Measurements from ENCODE around the gene KCNJ6.
"Not testable (repeated sequence)": the region's sequence is repeated elsewhere in the genome, so short reads cannot be mapped to it uniquely, and the experiment has no call there.

KCNJ6 gene

GRCh38 chr21:37592496-37592895, 323.8 kb downstream of the KCNJ6 start:
- DNase-seq = no peak

GRCh38 chr21:37591994-37592393, 324.3 kb downstream of the KCNJ6 start:
- DNase-seq = not testable (repeated sequence)

- DNase-seq = not testable (repeated sequence)
Observed at GRCh38 chr21:37590836-37591235, 325.4 kb downstream of the KCNJ6 start.

GRCh38 chr21:37588644-37589043, 327.6 kb downstream of the KCNJ6 start:
- DNase-seq = not testable (repeated sequence)

GRCh38 chr21:37587635-37588177, 328.6 kb downstream of the KCNJ6 start:
- DNase-seq = no peak

GRCh38 chr21:37587203-37587602, 329.1 kb downstream of the KCNJ6 start:
- no peak for DNase-seq

GRCh38 chr21:37582590-37582989, 333.7 kb downstream of the KCNJ6 start:
- DNase-seq = peak; percentile 38 to 68

GRCh38 chr21:37580666-37581065, 335.6 kb downstream of the KCNJ6 start:
- no peak for DNase-seq

- DNase-seq = no peak
Observed at GRCh38 chr21:37579356-37579755, 336.9 kb downstream of the KCNJ6 start.

GRCh38 chr21:37578471-37579126, 337.7 kb downstream of the KCNJ6 start:
- no peak for DNase-seq

- not testable (repeated sequence) for DNase-seq
Observed at GRCh38 chr21:37576929-37577328, 339.3 kb downstream of the KCNJ6 start.

GRCh38 chr21:37575580-37575979, 340.7 kb downstream of the KCNJ6 start:
- peak; percentile 13 to 79 for DNase-seq

GRCh38 chr21:37574751-37575150, 341.5 kb downstream of the KCNJ6 start:
- DNase-seq = no peak

GRCh38 chr21:37574316-37574715, 341.9 kb downstream of the KCNJ6 start:
- DNase-seq = no peak

GRCh38 chr21:37571442-37571841, 344.8 kb downstream of the KCNJ6 start:
- DNase-seq = no peak

GRCh38 chr21:37568916-37569315, 347.3 kb downstream of the KCNJ6 start:
- DNase-seq = no peak

- no peak for DNase-seq
Observed at GRCh38 chr21:37568415-37568814, 347.8 kb downstream of the KCNJ6 start.

- DNase-seq = no peak
Observed at GRCh38 chr21:37566790-37567615, 349.3 kb downstream of the KCNJ6 start.

- DNase-seq = no peak
Observed at GRCh38 chr21:37565530-37566223, 350.6 kb downstream of the KCNJ6 start.

GRCh38 chr21:37564924-37565529, 351.2 kb downstream of the KCNJ6 start:
- no peak for DNase-seq

- peak; percentile 56 to 70 for DNase-seq
Observed at GRCh38 chr21:37564341-37564923, 351.8 kb downstream of the KCNJ6 start.

GRCh38 chr21:37563641-37564340, 352.5 kb downstream of the KCNJ6 start:
- peak; percentile 92 to 97 for DNase-seq
